HG02759 (cell line): ENCODE results near the gene PDK2.

ENCODE experiments used
- ATAC-seq: cut with Tn5 transposase; IDR thresholded peaks from one replicate; pipeline ENCODE4 v1.9.1; 2021; ENCODE audit warnings: mild to moderate bottlenecking, moderate library complexity; ENCODE audit not compliant: unreplicated experiment

Gene PDK2

GRCh38 chr17:50148226-50149090, 53.3 kb downstream of the PDK2 start:
- peak; percentile 50 for ATAC-seq

GRCh38 chr17:50149091-50149416, 53.9 kb downstream of the PDK2 start:
- no peak for ATAC-seq

GRCh38 chr17:50149417-50150353, 54.5 kb downstream of the PDK2 start:
- ATAC-seq = no peak

GRCh38 chr17:50150354-50151040, 55.3 kb downstream of the PDK2 start, which contains the start of gene PPP1R9B:
PPP1R9B (minus strand) TSS chr17:50150677; CDS start chr17:50150513, 164 bp downstream.
- ATAC-seq = no peak

- ATAC-seq = peak; percentile 42
Observed at GRCh38 chr17:50151041-50151936, 56.1 kb downstream of the PDK2 start.

- ATAC-seq = peak; percentile 19
Observed at GRCh38 chr17:50151937-50152547, 56.9 kb downstream of the PDK2 start.

- no peak for ATAC-seq
Observed at GRCh38 chr17:50152736-50153135, 57.6 kb downstream of the PDK2 start.

- ATAC-seq = no peak
Observed at GRCh38 chr17:50153650-50154575, 58.8 kb downstream of the PDK2 start.

- ATAC-seq = no peak
Observed at GRCh38 chr17:50154604-50155003, 59.5 kb downstream of the PDK2 start.

GRCh38 chr17:50155115-50155819, 60.1 kb downstream of the PDK2 start:
- ATAC-seq = no peak

- ATAC-seq = no peak
Observed at GRCh38 chr17:50157891-50158290, 62.7 kb downstream of the PDK2 start.

- ATAC-seq = peak; percentile 85
Observed at GRCh38 chr17:50161023-50161910, 66.1 kb downstream of the PDK2 start.
